Stimulated activated CD4-positive, alpha-beta T cell treated with anti-CD3 and anti-CD28 coated beads, TNF-alpha, amount 100 ng/mL, for 48 hours (primary cell): Measurements from ENCODE around the gene SHOC2.

ENCODE experiments used
- DNase-seq, 3 donors: peaks; one replicate each; pipeline ENCODE4 v3.0.0-alpha.2; 2020; ENCODE audit warnings: low read depth in 3 of 3

The SHOC2 gene

GRCh38 chr10:110919349-110919931 is at the start of gene SHOC2:
Gene SHOC2 (plus strand): TSS chr10:110919604. CDS start chr10:110964359, 44,755 bp downstream.
- DNase-seq: peak; percentile 96 to 99 (median 98)

GRCh38 chr10:110870823-110871297 is 48.5 kb upstream of the SHOC2 start:
- DNase-seq: no peak

- peak; percentile 90 to 95 (median 91) for DNase-seq
Measured at GRCh38 chr10:110871298-110872084, 47.9 kb upstream of the SHOC2 start, which contains the start of gene PDCD4. Gene PDCD4 (plus strand): TSS chr10:110871928. CDS start chr10:110876028, 4,100 bp downstream.

GRCh38 chr10:110872145-110872983 is 47.0 kb upstream of the SHOC2 start:
- peak; percentile 33 to 65 (median 63) for DNase-seq

- no peak for DNase-seq
Measured at GRCh38 chr10:110872984-110873923, 46.1 kb upstream of the SHOC2 start.

GRCh38 chr10:110873951-110874350 is 45.5 kb upstream of the SHOC2 start:
- no peak for DNase-seq

GRCh38 chr10:110876000-110876399 is 43.4 kb upstream of the SHOC2 start:
- DNase-seq: no peak

GRCh38 chr10:110876788-110877187 is 42.6 kb upstream of the SHOC2 start:
- DNase-seq: no peak

- DNase-seq: no peak
Measured at GRCh38 chr10:110880012-110880411, 39.4 kb upstream of the SHOC2 start.

- DNase-seq: no peak
Measured at GRCh38 chr10:110881247-110881646, 38.2 kb upstream of the SHOC2 start.

GRCh38 chr10:110881905-110882304 is 37.5 kb upstream of the SHOC2 start:
- DNase-seq: no peak

GRCh38 chr10:110883924-110884323 is 35.5 kb upstream of the SHOC2 start:
- DNase-seq: no peak

- DNase-seq: no peak
Measured at GRCh38 chr10:110885932-110886674, 33.3 kb upstream of the SHOC2 start.

- no peak for DNase-seq
Measured at GRCh38 chr10:110887560-110887959, 31.8 kb upstream of the SHOC2 start.

GRCh38 chr10:110892602-110893288 is 26.7 kb upstream of the SHOC2 start:
- no peak for DNase-seq

- DNase-seq: no peak
Measured at GRCh38 chr10:110893559-110894179, 25.7 kb upstream of the SHOC2 start.

- no peak for DNase-seq
Measured at GRCh38 chr10:110897184-110897583, 22.2 kb upstream of the SHOC2 start.

- no peak for DNase-seq
Measured at GRCh38 chr10:110898391-110898790, 21.0 kb upstream of the SHOC2 start.

- DNase-seq: no peak
Measured at GRCh38 chr10:110900983-110901382, 18.4 kb upstream of the SHOC2 start.
